Transverse colon (tissue), 4 donors: Measurements from ENCODE around the gene MEST. TPM values are rescaled to one million over a fixed set of nuclear protein-coding genes. Genes with fewer than 3 reads are reported as not detected.
"Not testable (repeated sequence)": the region's sequence is repeated elsewhere in the genome, so short reads cannot be mapped to it uniquely, and the experiment has no call there.

Experiments used
- DNase-seq: peaks from one replicate; pipeline ENCODE4 v3.0.0-alpha.2; 2019
- H3K27ac ChIP-seq, 4 donors: fragments of 200-600 bp; sonication (generic); 2 replicates each; pipeline ENCODE4 v1.5.1; 2016 to 2018; ENCODE audit warnings: inconsistent platforms in 4 of 4
- H3K27me3 ChIP-seq: fragments of 200-600 bp; sonication (generic); 2 replicates; pipeline ENCODE4 v1.5.1; 2017; ENCODE audit warnings: inconsistent platforms
- H3K36me3 ChIP-seq, 4 donors: fragments of 200-600 bp; sonication (generic); 2 replicates each; pipeline ENCODE4 v1.5.1; 2017 to 2019; ENCODE audit warnings: inconsistent platforms in 4 of 4
- H3K4me1 ChIP-seq, 4 donors: fragments of 200-600 bp; sonication (generic); 2 replicates each; pipeline ENCODE4 v1.5.1; 2017 to 2020; ENCODE audit warnings: inconsistent platforms in 4 of 4
- H3K4me3 ChIP-seq, 4 donors: fragments of 200-600 bp; sonication (generic); 1 replicate in 1 of 4; 2 replicates in 3 of 4; pipeline versions ENCODE4 v1.5.1 to v1.6.1; 2017 to 2019; ENCODE audit warnings: inconsistent platforms in 4 of 4
- H3K9me3 ChIP-seq, 2 donors: fragments of 200-600 bp; sonication (generic); 2 replicates each; pipeline ENCODE4 v1.5.1; 2017 to 2019; ENCODE audit warnings: inconsistent platforms in 2 of 2
- CTCF ChIP-seq, 5 experiments: fragments of 200-600 bp in 3 of 5; fragments of 450-650 bp in 2 of 5; sonication (generic) in 3 of 5; IDR thresholded peaks; 1 replicate in 2 of 5; 2 replicates in 3 of 5; pipeline ENCODE4 v1.5.1; 2016 to 2017; ENCODE audit warnings: antibody characterized with exemption in 5 of 5, inconsistent platforms in 3 of 5, mild to moderate bottlenecking in 2 of 5, moderate library complexity in 1 of 5
- EP300 ChIP-seq: sonication (generic); formaldehyde crosslinking; IDR thresholded peaks from one replicate; pipeline ENCODE4 v1.6.1; 2017; ENCODE audit warnings: antibody characterized with exemption, low read depth
- POLR2A ChIP-seq: fragments of 450-650 bp; IDR thresholded peaks from one replicate; pipeline ENCODE4 v1.6.1; 2016; ENCODE audit warnings: antibody characterized with exemption, mild to moderate bottlenecking, moderate library complexity
- POLR2AphosphoS5 ChIP-seq, 3 donors: sonication (generic); formaldehyde crosslinking; IDR thresholded peaks; one replicate each; pipeline ENCODE4 v1.6.1; 2016; ENCODE audit warnings: antibody characterized with exemption in 3 of 3
- WGBS, 2 donors: methylation state at CpG; one replicate each; pipeline ENCODE4 v1.1.5; 2018; ENCODE audit warnings: low coverage in 1 of 2; 5-methylcytosine and 5-hydroxymethylcytosine counted together
- in situ Hi-C, 4 donors: fragments of 200-750 bp; cut with MboI; loops; one replicate each; pipeline versions ENCODE4 v1.15.0 to v1.15.1; 2017; ENCODE audit warnings: low sequenced_read_pairs in 3 of 4, low pct_ligation_motif_present in 1 of 4, low pct_unique_long_range_greater_than_20kb in 1 of 4
- intact Hi-C: fragments of 100-400 bp; cut with DNase I; formaldehyde crosslinking; loops from one replicate; pipeline ENCODE4 v1.15.1; 2023; ENCODE audit warnings: low total_unique reads
- total RNA-seq, 4 donors: library from RNA; depleted of rRNA; stranded (reverse); fragments of >200 nt; gene quantifications; one replicate each; pipeline ENCODE4 v1.1.0, GENCODE V29; 2016

MEST gene
- total RNA-seq, 4 donors from 2014 or later, result 4.0 to 49.0 (median 34.6) TPM

- in situ Hi-C loops (no loop called here), intact Hi-C loops (no loop called here)
- WGBS, 2 donors, result 99 to 100% methylated on average over 2 to 3 of the region's 3 CpGs
- H3K27me3 ChIP-seq, result no peaks in the 10 kb centered on the region
- H3K9me3 ChIP-seq, result no peaks in the 10 kb centered on the region
- no peak for TF ChIP-seq CTCF (IDR thresholded peaks at IDR 0.05)
- TF ChIP-seq EP300, result no peak
- TF ChIP-seq POLR2A, result no peak
- TF ChIP-seq POLR2AphosphoS5 (IDR thresholded peaks at IDR 0.05), result no peak
- peaks cover 0 to 26% (median 4%) of the 10 kb centered on the region in 4 donors for H3K36me3 ChIP-seq
- no peak overlapping the region for H3K27ac ChIP-seq
- H3K4me3 ChIP-seq, result no peak overlapping the region
- no peaks in the 10 kb centered on the region for H3K4me1 ChIP-seq
- DNase-seq, result no peak
Observed at GRCh38 chr7:130506358-130506757, 14.5 kb downstream of the MEST start.

- 56 to 87% methylated on average over 3 of the region's 3 CpGs for WGBS, 2 donors
Observed at GRCh38 chr7:130512038-130512437, 20.2 kb downstream of the MEST start.

GRCh38 chr7:130513447-130513846 lies 21.6 kb downstream of the MEST start:
- DNase-seq, result no peak
- in situ Hi-C loops (no loop called here), intact Hi-C loops (no loop called here)
- H3K4me3 ChIP-seq, result no peak overlapping the region
- H3K27ac ChIP-seq, result no peak overlapping the region
- peaks cover 0 to 8% (median 0%) of the 10 kb centered on the region in 4 donors for H3K36me3 ChIP-seq
- 92% methylated on average over 1 of the region's 1 CpG; no CpG with 5 or more reads in 1 of the 2 donors for WGBS, 2 donors
- H3K9me3 ChIP-seq, result no peaks in the 10 kb centered on the region
- TF ChIP-seq EP300, result no peak
- no peak for TF ChIP-seq POLR2A
- TF ChIP-seq POLR2AphosphoS5 (IDR thresholded peaks at IDR 0.05), result no peak
- no peak for TF ChIP-seq CTCF (IDR thresholded peaks at IDR 0.05)
- no peaks in the 10 kb centered on the region for H3K4me1 ChIP-seq
- no peaks in the 10 kb centered on the region for H3K27me3 ChIP-seq

More at GRCh38 chr7:130512038-130512437, 20.2 kb downstream of the MEST start:
- intact Hi-C loops, in situ Hi-C loops, H3K4me1 ChIP-seq, DNase-seq, H3K4me3 ChIP-seq, H3K27ac ChIP-seq, H3K9me3 ChIP-seq, H3K27me3 ChIP-seq: not testable (repeated sequence)
- H3K36me3 ChIP-seq, result peaks cover 0 to 15% (median 3%) of the 10 kb centered on the region in 4 donors

GRCh38 chr7:130515315-130516040 lies 23.6 kb downstream of the MEST start:
- intact Hi-C loops, result no loop called here
- Histone ChIP-seq H3K36me3 (peaks cover 0 to 6% (median 0%) of the 10 kb centered on the region in 4 donors), H3K4me3 (no peak overlapping the region), H3K9me3 (no peaks in the 10 kb centered on the region), H3K27me3 (no peaks in the 10 kb centered on the region), H3K4me1 (no peaks in the 10 kb centered on the region), H3K27ac (no peak overlapping the region)
- in situ Hi-C loops, result no loop called here
- DNase-seq, result no peak
- WGBS, 2 donors, result 76 to 89% methylated on average over 3 of the region's 3 CpGs
- no peak for TF ChIP-seq CTCF (IDR thresholded peaks at IDR 0.05)
- TF ChIP-seq EP300, result no peak
- TF ChIP-seq POLR2AphosphoS5 (IDR thresholded peaks at IDR 0.05), result no peak
- TF ChIP-seq POLR2A, result no peak
